CD14-positive monocyte (primary cell): Measurements from ENCODE around the gene CUEDC2. TPM values are rescaled to one million over a fixed set of nuclear protein-coding genes. Genes with fewer than 3 reads are reported as not detected.

Experiments used
- DNase-seq, 3 donors: peaks; one replicate each; pipeline ENCODE4 v3.0.0-alpha.2; 2011 to 2022
- H2AFZ ChIP-seq: 2 replicates; pipeline ENCODE4 v1.6.0; 2012; ENCODE audit warnings: mild to moderate bottlenecking, low read depth, low read length, inconsistent platforms; ENCODE audit not compliant: insufficient read depth, poor library complexity, severe bottlenecking
- H3K27ac ChIP-seq, 2 donors: 1 replicate in 1 of 2; 2 replicates in 1 of 2; pipeline ENCODE4 v1.5.1; 2012 to 2013; ENCODE audit warnings: low read length in 2 of 2, control low read depth in 1 of 2, inconsistent platforms in 1 of 2, low read depth in 1 of 2, mild to moderate bottlenecking in 1 of 2
- H3K27me3 ChIP-seq, 2 donors: one replicate each; pipeline versions ENCODE4 v1.6.0 to v1.6.1; 2011 to 2013; ENCODE audit warnings: low read length in 2 of 2; ENCODE audit not compliant: control insufficient read depth in 2 of 2, insufficient read depth in 2 of 2
- H3K36me3 ChIP-seq, 2 donors: replicated peaks in 1 of 2; 1 replicate in 1 of 2; 2 replicates in 1 of 2; pipeline versions ENCODE4 v1.5.1 to v1.6.1; 2012 to 2013; ENCODE audit warnings: low read length in 2 of 2, control low read depth in 1 of 2, inconsistent platforms in 1 of 2, mild to moderate bottlenecking in 1 of 2; ENCODE audit not compliant: insufficient read depth in 2 of 2, control insufficient read depth in 1 of 2
- H3K4me1 ChIP-seq, 2 donors: 1 replicate in 1 of 2; 2 replicates in 1 of 2; pipeline versions ENCODE4 v1.5.1 to v1.6.1; 2012 to 2013; ENCODE audit warnings: low read length in 2 of 2, control low read depth in 1 of 2, inconsistent platforms in 1 of 2, mild to moderate bottlenecking in 1 of 2, moderate library complexity in 1 of 2; ENCODE audit not compliant: insufficient read depth in 2 of 2, control insufficient read depth in 1 of 2
- H3K4me2 ChIP-seq: replicated peaks from 2 replicates; pipeline ENCODE3; 2012; ENCODE audit warnings: low read length, moderate library complexity, mild to moderate bottlenecking; ENCODE audit not compliant: poor library complexity, severe bottlenecking; ENCODE audit errors: extremely low read depth
- H3K4me3 ChIP-seq, 3 experiments: fragments of 200-600 bp in 1 of 3; sonication (generic) in 1 of 3; replicated peaks in 1 of 3; 1 replicate in 2 of 3; 2 replicates in 1 of 3; pipeline ENCODE4 v1.5.1; 2011 to 2013; ENCODE audit warnings: low read length in 3 of 3, mild to moderate bottlenecking in 3 of 3, control low read depth in 2 of 3, low read depth in 2 of 3, inconsistent platforms in 1 of 3, moderate library complexity in 1 of 3
- H3K79me2 ChIP-seq: 2 replicates; pipeline ENCODE4 v1.6.0; 2012; ENCODE audit warnings: mild to moderate bottlenecking, control low read depth, inconsistent platforms, low read length, moderate library complexity; ENCODE audit not compliant: insufficient read depth
- H3K9ac ChIP-seq: 2 replicates; pipeline ENCODE4 v1.6.0; 2017; ENCODE audit warnings: low read length, mild to moderate bottlenecking; ENCODE audit not compliant: insufficient read depth, poor library complexity, severe bottlenecking
- H3K9me3 ChIP-seq, 2 donors: replicated peaks in 1 of 2; 1 replicate in 1 of 2; 2 replicates in 1 of 2; pipeline versions ENCODE4 v1.5.1 to v1.6.1; 2012 to 2013; ENCODE audit warnings: low read length in 2 of 2, control low read depth in 1 of 2; ENCODE audit not compliant: control insufficient read depth in 1 of 2, insufficient read depth in 1 of 2
- H4K20me1 ChIP-seq: 2 replicates; pipeline ENCODE4 v1.6.0; 2012; ENCODE audit warnings: mild to moderate bottlenecking, low read length, control low read depth, moderate library complexity; ENCODE audit not compliant: insufficient read depth
- H3K27ac Mint-ChIP-seq, 7 donors: one replicate each; pipeline ENCODE4 v1.8.0; 2020; ENCODE audit warnings: mild to moderate bottlenecking in 7 of 7, mixed read lengths in 7 of 7, moderate library complexity in 6 of 7, inconsistent platforms in 2 of 7
- H3K27me3 Mint-ChIP-seq, 3 donors: one replicate each; pipeline ENCODE4 v1.8.0; 2021 to 2022; ENCODE audit warnings: low read depth in 3 of 3, mild to moderate bottlenecking in 3 of 3, mixed read lengths in 3 of 3, moderate library complexity in 3 of 3, inconsistent platforms in 1 of 3
- H3K36me3 Mint-ChIP-seq, 2 donors: one replicate each; pipeline ENCODE4 v1.8.0; 2020; ENCODE audit warnings: mixed read lengths in 2 of 2, inconsistent platforms in 1 of 2, mild to moderate bottlenecking in 1 of 2
- H3K4me1 Mint-ChIP-seq: one replicate; pipeline ENCODE4 v1.8.0; 2020; ENCODE audit warnings: mild to moderate bottlenecking, mixed read lengths
- H3K4me3 Mint-ChIP-seq, 2 donors: one replicate each; pipeline ENCODE4 v1.8.0; 2020; ENCODE audit warnings: mild to moderate bottlenecking in 2 of 2, mixed read lengths in 2 of 2, moderate library complexity in 1 of 2
- H3K9me3 Mint-ChIP-seq, 7 donors: one replicate each; pipeline ENCODE4 v1.8.0; 2020 to 2022; ENCODE audit warnings: mixed read lengths in 7 of 7, mild to moderate bottlenecking in 6 of 7, moderate library complexity in 6 of 7, inconsistent platforms in 2 of 7
- WGBS: methylation state at CpG from one replicate; pipeline ENCODE4 v1.1.5; 2013; ENCODE audit warnings: missing lambda C conversion rate; ENCODE audit not compliant: insufficient coverage; 5-methylcytosine and 5-hydroxymethylcytosine counted together
- intact Hi-C, 2 donors: fragments of 100-400 bp; cut with micrococcal nuclease; formaldehyde crosslinking; loops; one replicate each; pipeline versions ENCODE4 v1.15.0 to v1.15.1; 2023
- polyA plus RNA-seq, 3 donors: library from polyadenylated mRNA; depleted of rRNA in 1 of 3; unstranded in 2 of 3; stranded (reverse) in 1 of 3; fragments of 300-500 nt in 2 of 3; fragments of >200 nt in 1 of 3; fragmentation: Illumina TruSeq in 2 of 3; gene quantifications; 1 replicate in 2 of 3; 2 replicates in 1 of 3; pipeline ENCODE4 v1.2.3, GENCODE V29; 2012 to 2021
- TF ChIP-seq, protein P1 (sequence below): fragments of 200-600 bp; IDR thresholded peaks from one replicate; pipeline ENCODE4 v1.8.0; 2022; ENCODE audit warnings: antibody characterized with exemption, mild to moderate bottlenecking

CUEDC2 gene
- polyA plus RNA-seq, 3 donors: 58.5 to 70.2 (median 66.7) TPM

DNA sequence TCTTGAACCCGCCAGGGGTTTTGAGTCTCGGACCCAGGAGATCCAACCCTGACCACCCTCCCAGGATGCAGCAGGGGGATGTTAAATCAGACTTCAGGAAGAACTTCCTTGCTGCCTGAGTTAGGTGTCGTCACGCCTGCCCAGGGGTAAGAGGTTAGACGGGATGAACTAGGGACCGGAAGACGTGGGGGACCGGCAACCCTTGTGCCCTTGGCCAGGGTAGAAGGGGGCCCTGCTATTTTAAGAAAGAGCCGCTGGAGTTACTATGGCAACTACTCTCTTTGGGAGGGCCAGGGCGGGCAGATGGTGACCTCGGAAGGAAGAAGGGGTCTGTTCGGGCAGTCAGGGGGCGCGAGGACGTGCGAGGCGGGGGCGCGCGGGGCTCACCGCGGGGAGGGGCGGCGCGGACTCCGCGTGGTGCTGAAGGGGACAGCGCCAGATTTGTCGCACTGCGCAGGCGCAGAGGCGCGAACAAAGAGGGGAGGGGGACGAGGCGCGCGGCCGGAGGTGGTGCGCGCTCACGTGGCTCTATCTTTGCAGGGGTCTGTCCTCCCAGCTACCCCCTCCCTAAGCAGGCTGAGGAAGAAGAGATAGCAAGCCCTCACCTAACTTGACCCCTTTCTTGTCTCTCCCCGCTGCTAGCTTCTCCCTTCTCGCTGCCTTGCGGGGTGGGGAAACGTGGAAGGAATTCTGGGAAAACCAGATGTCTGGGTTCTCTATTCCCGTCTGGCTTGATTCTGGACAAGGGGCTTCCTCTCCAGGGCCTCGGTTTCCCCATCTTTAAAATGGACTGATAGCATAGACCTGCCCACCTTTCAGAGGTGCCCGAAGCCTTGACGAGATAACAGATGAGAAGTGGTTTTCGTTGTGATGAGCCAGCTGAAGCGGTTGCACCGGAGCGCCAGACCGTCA lies 12.8 kb downstream of the CUEDC2 start:
- Histone ChIP-seq H3K4me2 (peak overlapping the region; percentile 98), H3K4me1 (peaks cover 33 to 41% of the 10 kb centered on the region in 2 donors), H2AFZ (peak overlapping the region; percentile 90), H3K79me2 (peaks cover 17% of the 10 kb centered on the region), H3K9me3 (no peaks in the 10 kb centered on the region), H3K36me3 (peaks cover 16 to 17% of the 10 kb centered on the region in 2 donors), H3K27ac (no peak overlapping the region), H4K20me1 (peaks cover 24% of the 10 kb centered on the region), H3K4me3 (peak overlapping the region; percentile 2 to 96 (median 82)), H3K9ac (no peak overlapping the region), H3K27me3 (peaks cover 11 to 27% of the 10 kb centered on the region in 2 donors)
- TF ChIP-seq, protein P1, sequence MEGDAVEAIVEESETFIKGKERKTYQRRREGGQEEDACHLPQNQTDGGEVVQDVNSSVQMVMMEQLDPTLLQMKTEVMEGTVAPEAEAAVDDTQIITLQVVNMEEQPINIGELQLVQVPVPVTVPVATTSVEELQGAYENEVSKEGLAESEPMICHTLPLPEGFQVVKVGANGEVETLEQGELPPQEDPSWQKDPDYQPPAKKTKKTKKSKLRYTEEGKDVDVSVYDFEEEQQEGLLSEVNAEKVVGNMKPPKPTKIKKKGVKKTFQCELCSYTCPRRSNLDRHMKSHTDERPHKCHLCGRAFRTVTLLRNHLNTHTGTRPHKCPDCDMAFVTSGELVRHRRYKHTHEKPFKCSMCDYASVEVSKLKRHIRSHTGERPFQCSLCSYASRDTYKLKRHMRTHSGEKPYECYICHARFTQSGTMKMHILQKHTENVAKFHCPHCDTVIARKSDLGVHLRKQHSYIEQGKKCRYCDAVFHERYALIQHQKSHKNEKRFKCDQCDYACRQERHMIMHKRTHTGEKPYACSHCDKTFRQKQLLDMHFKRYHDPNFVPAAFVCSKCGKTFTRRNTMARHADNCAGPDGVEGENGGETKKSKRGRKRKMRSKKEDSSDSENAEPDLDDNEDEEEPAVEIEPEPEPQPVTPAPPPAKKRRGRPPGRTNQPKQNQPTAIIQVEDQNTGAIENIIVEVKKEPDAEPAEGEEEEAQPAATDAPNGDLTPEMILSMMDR: no peak
- Mint-ChIP-seq H3K9me3 (peaks cover 0 to 7% (median 4%) of the 10 kb centered on the region in 7 donors), H3K4me3 (peak overlapping the region; percentile 93 to 97), H3K4me1 (peaks cover 36% of the 10 kb centered on the region), H3K27me3 (peaks cover 24 to 39% (median 24%) of the 10 kb centered on the region in 3 donors), H3K27ac (peak overlapping the region in 1 of 7 donors; percentile 75), H3K36me3 (peaks cover 11 to 18% of the 10 kb centered on the region in 2 donors)
- DNase-seq: peak in 1 of 3 donors; percentile 40
- 1% methylated on average over 36 of the region's 54 CpGs for WGBS
- intact Hi-C loops: loop anchor here (2.0 to 5.0 kb wide), 2 partner anchors 43 to 59 kb away; no protein-coding TSS in a partner anchor

DNA sequence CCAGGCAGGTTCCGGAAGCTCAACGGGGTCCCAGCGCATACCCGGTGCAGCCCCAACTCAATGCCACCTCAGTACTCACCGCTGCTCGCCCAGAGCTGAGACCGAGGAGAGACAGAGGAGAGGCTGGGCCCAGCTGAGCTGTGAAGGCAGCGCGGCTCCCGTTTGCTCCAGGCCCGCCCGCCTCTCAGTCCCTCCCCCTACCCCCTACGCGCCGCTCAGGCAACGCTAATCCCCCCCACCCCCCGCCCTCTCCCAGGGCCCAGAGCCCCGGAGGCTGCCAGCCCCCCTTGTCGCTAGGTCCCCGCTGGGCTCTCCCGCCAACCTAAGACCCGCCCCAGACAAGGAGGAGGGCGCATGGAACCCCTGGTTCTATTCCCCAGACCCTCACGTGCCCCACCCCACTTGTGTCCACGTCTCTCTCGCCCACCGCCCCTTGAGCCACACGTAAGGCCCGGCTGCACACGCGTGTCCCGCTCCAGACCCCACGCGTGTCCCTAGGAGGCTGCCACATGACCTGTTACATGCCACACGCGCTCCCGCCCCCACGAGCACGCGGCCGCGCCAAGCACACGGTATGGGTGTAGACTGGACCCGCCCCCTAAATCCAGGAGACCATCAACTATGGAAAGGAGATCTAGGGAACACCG lies 13.6 kb downstream of the CUEDC2 start, which contains the start of gene PSD:
PSD (minus strand) TSS at position 164 of the 647 bp plus-strand sequence. CDS start 1,747 bp downstream, outside the sequence.
- H3K9ac ChIP-seq: no peak within 1 kb of the TSS
- intact Hi-C loops: no loop called here

More for the DNA sequence above, 13.6 kb downstream of the CUEDC2 start, which contains the start of gene PSD:
- Histone ChIP-seq H3K36me3 (peaks cover 8 to 9% of the 10 kb centered on the region in 2 donors), H2AFZ (no peak within 1 kb of the TSS), H3K79me2 (peaks cover 14% of the 10 kb centered on the region), H3K4me3 (peak within 1 kb of the TSS in 1 of 3 experiments; percentile 96), H3K27me3 (peaks cover 11 to 28% of the 10 kb centered on the region in 2 donors), H4K20me1 (peaks cover 16% of the 10 kb centered on the region), H3K4me1 (peaks cover 33 to 41% of the 10 kb centered on the region in 2 donors), H3K9me3 (no peaks in the 10 kb centered on the region), H3K27ac (no peak within 1 kb of the TSS), H3K4me2 (peak within 1 kb of the TSS; percentile 98)
- Mint-ChIP-seq H3K4me3 (peak within 1 kb of the TSS; percentile 31 to 97), H3K9me3 (peaks cover 0 to 7% (median 4%) of the 10 kb centered on the region in 7 donors), H3K27me3 (peaks cover 24 to 46% (median 28%) of the 10 kb centered on the region in 3 donors), H3K4me1 (peaks cover 38% of the 10 kb centered on the region), H3K36me3 (peaks cover 4 to 10% of the 10 kb centered on the region in 2 donors), H3K27ac (peak within 1 kb of the TSS in 1 of 7 donors; percentile 75)
- DNase-seq: peak in 1 of 3 donors; percentile 8
- whole genome bisulfite sequencing: 9% methylated on average over 28 of the region's 45 CpGs
- TF ChIP-seq, protein P1: no peak
